ENCODE data around the gene MGAT5. TPM values are rescaled to one million over a fixed set of nuclear protein-coding genes. Genes with fewer than 3 reads are reported as not detected.

Gene MGAT5
- total and polyA plus RNA-seq, 2 donors from 2014 or later: 14.3 to 40.9 TPM

GRCh38 chr2:134413912-134414311, 160.0 kb downstream of the MGAT5 start:
- Histone ChIP-seq H3K27me3 (ENCODE audit: control insufficient read depth, insufficient read depth, low read length) (no peaks in the 10 kb centered on the region), H3K9ac (ENCODE audit: low read length in 3 of 3) (no peak overlapping the region), H3K4me3 (ENCODE audit: low read length in 3 of 3) (no peak overlapping the region), H3K9me3 (ENCODE audit: control insufficient read depth in 2 of 3, insufficient read depth in 1 of 3, low read length in 3 of 3) (no peaks in the 10 kb centered on the region), H3K27ac (ENCODE audit: low read depth in 2 of 2, low read length in 2 of 2) (no peak overlapping the region), H3K4me1 (ENCODE audit: control insufficient read depth in 2 of 3, insufficient read depth in 2 of 3, low read depth in 1 of 3, low read length in 3 of 3) (peaks cover 0 to 2% (median 0%) of the 10 kb centered on the region in 3 donors), H3K36me3 (ENCODE audit: control insufficient read depth in 2 of 3, insufficient read depth in 3 of 3, low read length in 3 of 3) (no peaks in the 10 kb centered on the region)
- FAIRE-seq: no peak
- no peak for TF ChIP-seq CTCF (IDR thresholded peaks at IDR 0.05; ENCODE audit: borderline replicate concordance, extremely low read depth, insufficient read depth)
- DNase-seq: no peak
- intact Hi-C loops (cut with DNase I): loop anchor here (10.0 kb wide), 1 partner anchor 299 kb away; no protein-coding TSS in a partner anchor

DNA sequence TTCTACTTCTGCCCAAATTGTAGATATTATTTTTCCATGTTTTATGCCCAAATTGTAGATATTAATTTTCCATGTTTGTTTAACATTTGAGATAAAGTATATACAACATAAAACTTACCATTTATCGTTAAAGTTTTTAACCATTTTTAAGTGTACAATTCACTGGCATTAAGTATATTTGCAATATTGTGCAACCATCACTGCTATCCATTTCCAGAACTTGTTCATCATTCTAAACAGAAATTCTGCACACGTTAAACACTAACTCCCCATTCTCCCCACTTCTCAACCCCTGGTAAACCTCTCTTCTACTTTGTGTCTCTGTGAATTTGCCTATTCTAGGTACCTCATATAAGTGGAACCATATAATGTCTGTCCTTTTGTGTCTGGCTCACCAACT, 162.1 kb downstream of the MGAT5 start:
- intact Hi-C loops (cut with DNase I): loop anchor here (5.0 to 10.0 kb wide), 2 partner anchors 301 to 524 kb away; no protein-coding TSS in a partner anchor
- no peak overlapping the region for H3K9ac ChIP-seq (ENCODE audit: low read length in 3 of 3)
- FAIRE-seq (no peak), DNase-seq (no peak)
- TF ChIP-seq CTCF (IDR thresholded peaks at IDR 0.05; ENCODE audit: borderline replicate concordance, extremely low read depth, insufficient read depth): no peak
- H3K4me3 ChIP-seq (ENCODE audit: low read length in 3 of 3): no peak overlapping the region
- no peaks in the 10 kb centered on the region for H3K9me3 ChIP-seq (ENCODE audit: control insufficient read depth in 2 of 3, insufficient read depth in 1 of 3, low read length in 3 of 3)
- no peaks in the 10 kb centered on the region for H3K27me3 ChIP-seq (ENCODE audit: control insufficient read depth, insufficient read depth, low read length)
- no peak overlapping the region for H3K27ac ChIP-seq (ENCODE audit: low read depth in 2 of 2, low read length in 2 of 2)
- H3K4me1 ChIP-seq (ENCODE audit: control insufficient read depth in 2 of 3, insufficient read depth in 2 of 3, low read depth in 1 of 3, low read length in 3 of 3): peaks cover 0 to 2% (median 0%) of the 10 kb centered on the region in 3 donors
- no peaks in the 10 kb centered on the region for H3K36me3 ChIP-seq (ENCODE audit: control insufficient read depth in 2 of 3, insufficient read depth in 3 of 3, low read length in 3 of 3)

- H3K27ac ChIP-seq (ENCODE audit: low read depth in 2 of 2, low read length in 2 of 2): no peak overlapping the region
- no peak overlapping the region for H3K9ac ChIP-seq (ENCODE audit: low read length in 3 of 3)
- H3K27me3 ChIP-seq (ENCODE audit: control insufficient read depth, insufficient read depth, low read length): no peaks in the 10 kb centered on the region
- H3K36me3 ChIP-seq (ENCODE audit: control insufficient read depth in 2 of 3, insufficient read depth in 3 of 3, low read length in 3 of 3): no peaks in the 10 kb centered on the region
- FAIRE-seq (no peak), DNase-seq (no peak)
- no peaks in the 10 kb centered on the region for H3K9me3 ChIP-seq (ENCODE audit: control insufficient read depth in 2 of 3, insufficient read depth in 1 of 3, low read length in 3 of 3)
- H3K4me3 ChIP-seq (ENCODE audit: low read length in 3 of 3): no peak overlapping the region
- intact Hi-C loops (cut with DNase I): loop anchor here (5.0 to 10.0 kb wide), 2 partner anchors 302 to 524 kb away; no protein-coding TSS in a partner anchor
- TF ChIP-seq CTCF (IDR thresholded peaks at IDR 0.05; ENCODE audit: borderline replicate concordance, extremely low read depth, insufficient read depth): no peak
- peaks cover 0 to under 1% (median 0%) of the 10 kb centered on the region in 3 donors for H3K4me1 ChIP-seq (ENCODE audit: control insufficient read depth in 2 of 3, insufficient read depth in 2 of 3, low read depth in 1 of 3, low read length in 3 of 3)
These were observed 162.8 kb downstream of the MGAT5 start for GRCh38 chr2:134416637-134417036.
